GM19351 (cell line): ENCODE data around the gene MRGPRG.
"Not testable (repeated sequence)": the region's sequence is repeated elsewhere in the genome, so short reads cannot be mapped to it uniquely, and the experiment has no call there.

Experiments
- ATAC-seq: cut with Tn5 transposase; IDR thresholded peaks from one replicate; pipeline ENCODE4 v1.9.1; 2021; ENCODE audit warnings: mild to moderate bottlenecking, moderate library complexity; ENCODE audit not compliant: unreplicated experiment

The MRGPRG gene, protein sequence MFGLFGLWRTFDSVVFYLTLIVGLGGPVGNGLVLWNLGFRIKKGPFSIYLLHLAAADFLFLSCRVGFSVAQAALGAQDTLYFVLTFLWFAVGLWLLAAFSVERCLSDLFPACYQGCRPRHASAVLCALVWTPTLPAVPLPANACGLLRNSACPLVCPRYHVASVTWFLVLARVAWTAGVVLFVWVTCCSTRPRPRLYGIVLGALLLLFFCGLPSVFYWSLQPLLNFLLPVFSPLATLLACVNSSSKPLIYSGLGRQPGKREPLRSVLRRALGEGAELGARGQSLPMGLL

DNA sequence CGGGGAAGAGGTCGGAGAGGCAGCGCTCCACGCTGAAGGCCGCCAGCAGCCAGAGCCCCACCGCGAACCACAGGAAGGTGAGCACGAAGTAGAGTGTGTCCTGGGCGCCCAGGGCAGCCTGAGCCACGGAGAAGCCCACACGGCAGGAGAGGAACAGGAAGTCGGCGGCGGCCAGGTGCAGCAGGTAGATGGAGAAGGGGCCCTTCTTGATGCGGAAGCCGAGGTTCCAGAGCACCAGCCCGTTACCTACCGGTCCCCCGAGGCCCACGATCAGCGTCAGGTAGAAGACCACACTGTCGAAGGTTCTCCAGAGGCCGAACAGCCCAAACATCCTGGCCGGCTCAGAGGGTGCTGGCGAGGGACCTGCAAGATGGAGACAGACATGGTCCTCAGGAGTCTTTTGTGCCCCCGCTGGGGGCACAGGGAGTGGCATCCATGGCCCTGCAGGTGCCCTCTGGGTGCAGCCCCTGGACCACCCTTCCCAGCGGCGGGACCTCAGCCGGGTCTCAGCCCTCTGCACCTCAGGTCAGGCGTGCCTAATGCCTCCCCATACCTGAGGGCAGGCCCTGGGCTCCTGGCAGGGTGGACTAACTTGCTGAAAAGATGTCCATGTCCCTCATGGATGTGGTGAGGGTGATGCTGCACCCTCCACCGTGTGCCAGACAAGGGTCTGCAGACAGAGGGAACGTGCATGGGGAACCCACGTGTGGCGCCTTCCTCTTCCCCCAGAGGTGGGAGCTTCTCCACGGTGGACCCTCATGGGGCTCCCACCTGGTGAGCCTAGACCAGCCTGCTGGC lies at the start of gene MRGPRG:
TSS of gene MRGPRG (minus strand) at position 331 of the 798 bp plus-strand sequence. CDS start at position 331, 0 bp downstream.
- no peak for ATAC-seq

DNA sequence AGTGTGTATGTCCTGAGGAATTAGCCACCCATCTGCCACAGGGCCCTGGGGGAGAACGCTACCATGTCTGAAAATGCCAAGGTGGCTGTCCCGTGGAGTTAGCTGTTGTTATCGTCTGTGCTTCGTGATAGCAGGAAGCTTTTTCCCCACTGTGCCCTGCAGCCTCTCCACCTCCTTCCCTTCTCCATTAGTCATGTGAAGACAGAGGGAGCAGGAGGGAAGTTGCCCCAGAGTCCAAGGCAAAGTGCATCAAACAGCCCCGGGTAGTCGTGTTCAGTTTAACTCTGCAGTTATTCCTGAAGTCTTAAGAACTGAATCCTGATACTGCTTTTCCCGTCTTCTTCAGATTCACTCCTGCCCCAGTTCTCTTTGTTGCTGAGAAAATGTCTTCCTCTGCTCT lies 43.9 kb upstream of the MRGPRG start:
- ATAC-seq, result not testable (repeated sequence)

DNA sequence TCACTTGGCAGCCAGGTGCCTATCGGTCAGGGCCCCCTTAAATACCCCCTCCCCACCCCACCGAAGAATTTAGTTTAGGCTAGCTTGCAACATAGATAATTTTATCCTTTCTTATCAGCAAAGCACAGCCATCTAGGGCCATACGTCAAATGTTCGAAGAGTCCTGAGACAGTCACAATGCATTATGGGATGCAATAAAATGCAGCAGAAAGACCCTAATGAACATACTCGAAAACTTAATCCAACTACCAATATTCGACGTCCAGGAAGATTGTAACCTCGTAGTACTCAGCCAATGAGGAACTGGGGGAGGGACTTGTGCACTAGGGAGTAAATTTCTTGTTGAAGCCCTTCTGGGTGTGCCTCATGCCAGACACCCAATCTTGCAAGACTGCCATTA lies 43.2 kb upstream of the MRGPRG start:
- not testable (repeated sequence) for ATAC-seq

DNA sequence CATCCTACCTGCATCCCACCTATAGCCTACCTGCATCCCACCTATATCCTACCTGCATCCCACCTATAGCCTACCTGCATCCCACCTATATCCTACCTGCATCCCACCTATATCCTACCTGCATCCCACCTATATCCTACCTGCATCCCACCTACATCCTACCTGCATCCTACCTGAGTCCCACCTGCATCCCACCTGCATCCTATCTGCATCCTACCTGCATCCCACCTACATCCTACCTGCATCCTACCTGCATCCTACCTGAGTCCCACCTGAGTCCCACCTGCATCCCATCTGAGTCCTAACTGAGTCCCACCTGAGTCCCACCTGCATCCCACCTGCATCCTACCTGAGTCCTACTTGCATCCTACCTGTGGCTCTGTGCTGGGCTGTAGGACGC lies 38.9 kb upstream of the MRGPRG start:
- not testable (repeated sequence) for ATAC-seq

DNA sequence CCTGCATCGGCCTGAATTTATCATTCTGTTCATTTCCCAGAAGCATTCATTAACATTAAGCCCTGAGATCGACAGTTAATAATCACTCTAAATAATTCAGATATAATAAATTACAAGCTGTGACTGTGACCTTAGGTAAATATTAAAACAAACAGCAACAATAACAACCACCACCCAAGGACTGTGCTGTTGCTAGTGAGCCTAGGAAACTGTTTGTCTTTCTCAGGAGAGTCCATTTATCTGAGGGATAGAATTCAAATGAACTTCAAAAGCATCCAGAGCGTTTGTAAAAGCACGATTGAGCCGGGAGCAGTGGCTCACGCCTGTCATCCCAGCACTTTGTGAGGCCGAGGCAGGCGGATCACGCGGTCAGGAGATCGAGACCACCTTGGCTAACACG lies 36.6 kb upstream of the MRGPRG start:
- ATAC-seq, result not testable (repeated sequence)

DNA sequence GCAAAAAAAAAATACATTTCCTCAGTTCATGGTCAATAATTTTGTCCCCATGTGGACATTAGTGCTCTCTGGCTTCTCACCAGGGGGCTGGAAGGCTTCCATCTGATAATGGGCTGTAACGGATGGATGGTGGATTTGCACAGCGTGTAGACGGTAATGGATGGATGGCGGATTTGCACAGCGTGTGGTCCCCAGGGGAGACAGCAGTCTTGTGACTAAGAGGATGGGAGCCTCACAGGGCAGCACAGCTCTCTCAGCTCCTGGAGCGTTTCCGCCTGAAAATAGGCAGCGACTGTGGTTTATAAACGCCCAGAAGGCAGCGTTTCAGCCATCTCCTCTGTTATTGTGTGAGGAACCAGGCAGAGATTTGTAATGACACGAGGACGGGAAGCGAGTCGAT lies 36.2 kb upstream of the MRGPRG start:
- ATAC-seq, result not testable (repeated sequence)

DNA sequence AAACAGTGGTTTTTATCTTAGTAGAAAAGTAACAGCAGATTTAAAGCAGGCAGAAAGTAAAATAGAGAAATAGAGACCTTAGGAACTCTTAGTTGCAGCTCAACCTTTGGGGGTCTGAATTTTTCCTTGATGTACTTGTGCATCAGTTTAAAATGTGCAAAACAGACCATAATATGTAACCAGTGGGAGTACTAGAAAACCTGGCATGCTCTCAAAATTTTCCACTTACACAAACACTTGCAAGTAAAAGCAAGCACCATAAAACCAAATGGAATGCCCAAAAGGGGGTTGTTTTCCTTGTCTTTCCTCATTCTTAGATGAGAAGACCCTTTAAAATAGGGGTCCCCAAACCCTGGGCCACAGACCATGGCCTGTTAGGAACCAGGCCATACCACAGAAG lies 26.5 kb upstream of the MRGPRG start:
- ATAC-seq, result no peak

DNA sequence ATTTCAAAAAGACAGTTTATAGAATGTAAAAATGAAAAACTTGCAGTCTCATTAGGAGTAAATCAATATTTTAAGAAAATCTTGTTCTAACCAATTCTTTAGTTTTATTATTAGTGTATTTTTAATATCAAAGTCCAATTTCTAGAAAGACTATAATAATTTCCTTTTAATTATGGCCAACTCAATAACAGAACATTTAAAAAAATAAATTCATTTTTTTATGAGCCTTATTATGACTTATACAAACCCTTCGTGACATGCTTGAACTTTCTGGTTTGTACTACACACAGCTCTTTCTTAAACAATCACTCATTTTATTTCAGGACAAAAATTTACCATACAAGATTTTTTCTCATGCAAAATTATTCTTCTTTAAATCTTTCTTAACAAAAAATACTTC lies 25.3 kb upstream of the MRGPRG start:
- no peak for ATAC-seq

DNA sequence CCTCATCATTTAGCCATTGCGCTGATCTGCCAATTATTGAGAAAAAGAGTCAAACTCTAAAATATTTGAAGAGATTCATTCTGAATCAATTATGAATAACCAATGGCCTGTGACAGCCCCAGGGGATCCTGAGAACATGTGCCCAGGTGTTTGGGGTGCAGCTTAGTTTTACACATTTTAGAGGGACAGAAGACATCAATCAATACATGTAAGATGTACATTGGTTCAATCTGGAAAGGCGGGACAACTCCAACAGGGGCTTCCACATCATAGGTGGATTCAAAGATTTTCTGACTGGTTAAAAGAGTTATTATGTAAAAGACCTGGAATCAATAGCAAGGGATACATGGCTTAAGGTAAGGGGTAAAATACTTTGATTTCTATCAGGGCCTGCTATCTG lies 18.5 kb upstream of the MRGPRG start:
- ATAC-seq, result no peak

DNA sequence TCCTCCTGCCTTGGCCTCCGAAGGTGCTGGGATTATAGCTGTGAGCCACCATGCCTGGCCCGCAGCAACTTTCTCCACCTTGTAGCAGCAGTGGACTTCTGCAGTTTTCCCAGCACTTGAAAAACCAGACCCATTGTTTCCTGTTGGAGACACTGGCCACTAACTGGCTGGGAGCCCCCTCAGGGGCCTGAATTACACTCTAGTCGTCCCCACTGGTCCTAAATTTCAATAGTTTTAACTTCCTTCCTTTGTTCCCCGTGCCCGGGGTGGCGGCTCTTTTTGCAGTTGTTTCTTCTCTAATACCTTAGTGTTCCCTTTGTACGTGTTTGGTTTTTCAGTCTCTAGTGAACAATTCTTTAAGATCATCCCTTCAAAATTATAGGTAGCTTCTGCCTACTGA lies 16.2 kb upstream of the MRGPRG start:
- ATAC-seq, result no peak

DNA sequence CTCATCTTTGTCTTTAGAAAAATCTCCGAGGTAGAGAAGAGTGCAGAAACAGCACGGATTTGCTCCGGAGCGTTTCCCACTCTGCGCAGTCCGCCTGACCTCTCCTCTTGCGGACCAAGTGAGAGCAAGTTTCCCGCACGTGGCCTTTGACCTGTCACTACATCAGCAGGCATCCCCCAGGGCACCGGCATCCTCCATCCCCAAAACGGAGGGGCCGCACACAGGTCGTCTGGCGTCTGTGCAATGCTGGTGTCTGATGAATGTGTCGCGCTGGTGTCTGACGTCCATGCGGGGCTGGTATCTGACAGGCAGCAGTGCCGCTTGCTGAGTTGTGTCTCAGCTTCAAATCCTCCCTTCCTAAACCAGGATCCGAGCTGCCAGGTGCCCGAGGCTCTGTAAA lies 14.3 kb upstream of the MRGPRG start:
- ATAC-seq, result no peak

DNA sequence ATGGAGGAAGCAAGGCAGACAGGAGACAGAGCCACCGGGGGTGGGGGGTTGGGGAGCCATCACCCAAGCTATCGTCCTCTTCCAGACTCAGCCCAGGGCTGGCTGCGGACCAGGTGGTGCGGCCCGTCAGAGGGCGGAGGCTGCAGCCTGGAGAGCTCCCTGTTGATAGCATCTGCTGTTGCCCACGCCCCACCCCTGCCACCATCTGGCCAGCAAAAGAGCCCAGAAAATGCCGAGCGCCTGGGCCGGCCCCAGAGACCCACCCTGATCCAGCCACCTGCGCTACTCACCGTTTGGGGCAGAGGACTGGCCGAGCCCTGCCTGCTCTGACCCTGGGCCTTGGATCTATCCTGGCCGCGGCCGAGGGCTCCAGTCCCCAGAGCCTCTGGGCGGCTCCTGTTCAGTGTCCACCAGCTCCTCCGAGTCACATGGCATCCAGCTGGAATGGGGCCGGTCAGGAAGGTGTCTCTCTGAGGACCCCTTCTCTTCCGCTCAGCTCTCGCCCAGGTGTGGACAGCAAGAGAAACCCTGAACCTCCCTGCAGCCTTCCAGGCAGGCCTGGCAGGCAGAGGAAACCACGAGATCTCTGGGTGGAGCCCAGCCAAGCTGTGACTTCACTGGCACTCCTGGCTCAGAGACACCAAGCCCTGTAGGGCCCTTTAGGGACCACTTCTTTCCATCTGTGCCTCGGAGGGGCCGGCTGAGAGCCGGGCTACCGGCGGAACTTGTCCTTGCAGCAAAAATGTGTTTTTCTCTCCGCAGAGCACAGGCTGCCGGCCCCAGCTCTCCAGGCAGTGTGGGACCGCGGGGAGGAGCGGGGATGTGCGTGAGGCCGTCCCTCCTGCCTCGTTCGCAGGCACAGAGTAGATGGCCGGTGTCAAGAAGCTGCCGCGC lies 13.5 kb upstream of the MRGPRG start, which contains the start of gene MRGPRE:
TSS of gene MRGPRE (minus strand) at position 567 of the 894 bp plus-strand sequence. CDS start 3,618 bp downstream, outside the sequence.
- no peak for ATAC-seq

DNA sequence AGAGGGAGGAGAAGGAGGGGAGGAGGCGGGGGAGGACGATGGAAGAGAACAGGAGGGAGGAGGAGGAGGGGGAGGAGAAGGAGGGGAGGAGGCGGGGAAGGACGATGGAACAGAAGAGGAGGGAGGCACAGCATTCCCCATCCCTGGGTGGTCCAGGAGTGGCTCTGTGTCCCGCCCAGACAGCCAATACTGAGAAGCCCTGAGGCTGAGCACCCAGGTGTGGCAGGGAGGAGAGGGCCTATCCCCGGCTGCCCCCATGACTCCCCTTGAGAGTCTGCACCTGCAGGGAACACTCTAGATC lies 12.9 kb upstream of the MRGPRG start:
- no peak for ATAC-seq

DNA sequence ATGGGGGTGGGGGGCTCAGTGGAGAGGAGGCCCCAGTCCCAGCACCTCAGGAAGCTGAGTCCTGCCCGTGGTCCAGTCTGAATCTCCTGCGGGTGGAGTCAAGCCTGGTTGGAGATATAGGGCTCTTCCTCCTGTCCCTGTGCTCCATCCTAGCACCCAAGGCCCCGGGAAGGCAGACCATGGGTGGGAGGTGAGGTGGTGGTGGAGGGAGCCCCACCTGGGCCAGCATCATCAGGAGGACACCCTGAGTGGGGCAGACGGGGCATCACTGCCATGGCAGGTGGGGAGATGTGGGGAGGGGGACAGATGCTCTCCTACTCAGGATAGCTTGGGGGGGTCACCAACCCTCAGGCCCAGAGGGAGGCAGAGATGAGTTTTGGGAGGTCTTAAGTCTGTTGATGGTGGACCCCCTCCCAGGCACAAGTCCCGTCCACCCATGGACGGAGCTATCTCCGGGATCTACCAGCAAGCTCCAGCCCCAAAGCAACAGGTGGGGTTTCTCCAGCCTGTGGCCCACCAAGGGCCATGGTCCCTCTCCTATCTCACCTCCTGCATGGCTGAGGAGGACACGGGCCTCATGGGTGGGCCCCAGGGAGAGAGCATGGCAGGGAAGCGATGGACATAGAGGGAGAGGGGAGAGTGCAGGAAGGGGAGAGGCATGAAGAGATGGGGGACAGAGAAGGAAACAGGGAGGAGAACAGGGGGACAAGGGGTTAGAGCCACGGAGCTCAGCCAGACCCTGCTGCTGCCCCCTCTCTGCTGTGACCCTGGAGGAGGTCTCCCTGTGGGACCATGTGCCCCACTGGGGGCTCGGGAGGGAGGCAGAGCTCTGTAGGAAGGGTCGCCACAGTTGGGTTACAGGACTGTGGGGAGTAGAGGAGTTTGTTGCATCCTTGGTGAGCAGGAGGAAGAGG lies 12.3 kb upstream of the MRGPRG start:
- no peak for ATAC-seq

DNA sequence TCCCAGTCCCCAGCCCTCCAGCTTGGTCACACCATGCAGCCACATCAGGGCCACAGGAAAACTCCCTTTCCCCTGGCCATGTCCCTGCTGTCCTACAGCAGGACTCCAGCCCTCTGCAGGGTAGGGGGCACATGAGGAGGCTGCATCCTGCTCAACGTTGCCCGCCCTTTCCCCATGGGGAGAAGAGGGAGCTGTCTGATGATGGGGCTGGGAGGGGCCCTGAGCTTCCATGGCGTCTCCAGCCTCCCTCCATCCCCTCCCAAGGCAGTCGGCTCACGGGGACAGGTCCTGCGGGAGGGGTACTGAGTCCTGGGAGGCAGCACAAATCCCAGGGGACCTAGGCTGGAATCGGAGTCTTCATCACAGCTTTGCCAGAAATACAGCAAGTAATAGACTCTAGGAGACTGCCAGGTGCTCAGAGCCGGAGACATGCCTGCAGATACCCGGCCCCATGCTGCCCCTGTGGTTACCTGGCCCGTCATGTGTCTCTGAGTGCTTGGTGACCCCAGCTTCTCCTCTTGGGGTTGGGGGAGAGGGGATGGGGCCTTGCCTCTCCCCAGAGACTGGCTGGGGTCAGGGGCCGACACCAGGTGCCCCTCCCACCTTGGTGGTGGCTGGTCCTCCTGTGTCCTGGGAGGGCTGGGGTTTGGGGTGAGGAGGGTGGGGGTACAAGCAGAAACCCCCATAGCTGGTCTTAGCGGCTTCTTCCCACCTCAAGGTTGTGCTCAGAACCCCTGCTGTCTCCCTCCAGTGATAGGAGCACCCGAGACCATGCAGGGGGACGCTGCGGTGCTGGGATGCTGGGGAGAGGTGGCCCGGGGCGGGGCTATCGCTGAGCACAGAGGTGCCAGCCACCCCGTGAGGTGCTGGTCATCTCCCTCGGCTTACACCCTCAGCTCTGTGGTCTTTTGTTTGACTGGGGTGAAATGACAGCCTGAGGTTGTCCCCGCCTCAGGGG lies 11.3 kb upstream of the MRGPRG start:
- no peak for ATAC-seq

DNA sequence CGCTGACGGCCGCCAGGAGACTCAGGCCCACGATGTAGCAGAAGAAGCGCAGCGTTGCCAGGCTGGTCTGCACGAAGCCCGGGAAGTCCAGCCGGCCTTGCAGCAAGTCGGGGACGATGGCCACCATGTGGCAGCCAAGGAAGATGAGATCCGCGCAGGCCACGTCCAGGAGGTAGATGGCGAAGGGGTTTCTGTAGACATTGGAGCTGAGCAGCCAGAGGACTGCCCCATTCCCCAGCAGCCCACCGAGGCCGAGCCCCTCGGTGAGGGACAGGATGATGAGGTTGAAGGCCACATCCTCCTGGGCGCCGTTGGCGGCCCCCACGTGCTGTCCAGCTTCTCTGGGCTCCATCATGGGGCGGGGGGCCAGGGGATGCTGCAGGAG lies 9.8 kb upstream of the MRGPRG start:
- ATAC-seq, result no peak

DNA sequence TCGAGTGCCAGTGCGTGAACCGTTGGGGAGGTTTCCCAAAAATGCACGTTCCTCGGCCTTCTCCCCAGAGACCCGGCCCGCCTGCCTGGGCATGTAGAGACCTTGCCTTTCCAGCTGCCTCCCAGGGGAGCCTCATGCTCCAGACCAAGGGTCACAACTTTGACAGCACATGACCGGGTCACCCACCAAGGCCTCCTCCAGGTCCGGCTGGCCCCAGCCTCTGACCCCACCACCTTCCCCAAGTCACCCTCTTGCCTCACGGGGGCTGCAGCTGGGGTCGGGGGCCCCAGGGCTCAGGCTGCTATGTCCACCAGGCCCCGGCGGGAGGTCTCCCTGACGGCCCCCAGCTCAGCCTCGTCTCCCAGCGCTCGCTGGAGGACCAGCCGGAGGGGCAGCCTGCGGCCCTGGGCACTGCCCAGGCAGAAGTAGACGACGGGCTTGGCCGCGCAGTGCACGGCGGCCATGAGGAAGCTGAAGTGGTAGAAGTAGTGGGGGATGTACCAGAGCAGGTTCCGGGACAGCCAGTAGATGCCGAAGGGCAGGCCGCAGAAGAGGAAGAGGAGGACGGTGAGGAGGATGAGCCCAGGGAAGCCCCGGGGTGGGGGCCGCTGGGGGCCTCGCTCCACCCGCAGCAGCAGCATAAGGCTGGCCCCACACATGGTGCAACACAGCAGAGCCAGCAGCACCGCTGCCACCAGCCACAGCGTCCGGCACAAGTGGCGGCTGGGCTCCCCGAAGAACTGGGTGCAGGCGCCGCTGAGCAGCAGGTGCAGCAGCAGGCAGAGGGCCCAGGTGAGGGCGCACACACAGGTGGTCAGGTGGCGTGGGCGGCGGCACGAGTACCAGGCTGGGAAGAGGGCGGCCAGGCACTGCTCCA lies 9.2 kb upstream of the MRGPRG start:
- ATAC-seq, result no peak

DNA sequence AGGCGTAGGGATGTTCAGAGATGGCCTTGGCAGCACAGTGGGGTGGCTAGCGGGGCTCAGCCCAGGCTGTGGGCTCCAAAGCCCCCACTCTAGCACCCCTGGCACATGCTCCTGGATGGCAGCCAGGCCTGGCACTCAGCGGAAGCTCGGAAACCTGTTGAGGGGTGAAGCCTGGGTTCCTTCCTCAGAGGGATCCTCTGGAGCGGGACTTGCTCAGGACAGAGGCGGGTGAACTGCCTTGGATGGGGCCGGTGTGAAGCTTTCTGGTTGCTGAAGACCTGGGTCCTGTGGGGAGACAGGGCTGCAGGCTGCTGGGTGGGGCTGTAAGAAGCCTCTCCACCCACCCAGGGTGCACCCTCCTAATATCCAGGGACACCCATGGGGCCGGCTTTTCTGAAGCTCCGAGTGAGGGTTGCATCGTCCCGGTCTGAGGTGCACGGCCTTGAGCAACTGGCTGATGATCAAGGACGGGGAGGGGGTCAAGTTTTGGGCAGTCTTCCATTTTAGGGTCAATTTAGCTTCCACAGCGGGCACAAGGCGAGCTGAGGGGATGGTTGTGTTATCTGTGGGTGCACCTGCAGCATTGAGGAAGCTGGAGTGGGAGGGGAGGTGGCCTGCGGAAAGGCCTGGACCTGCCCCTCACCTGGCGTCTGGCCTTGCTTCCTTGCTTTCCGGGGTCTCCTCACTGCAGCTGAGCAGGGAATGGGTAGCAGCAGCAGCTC lies 8.4 kb upstream of the MRGPRG start:
- ATAC-seq, result no peak
